Measurements from ENCODE around the gene PDXK.
"Not testable (repeated sequence)": the region's sequence is repeated elsewhere in the genome, so short reads cannot be mapped to it uniquely, and the experiment has no call there.

The PDXK gene

GRCh38 chr21:43697758-43698643 lies 20.9 kb upstream of the PDXK start:
- DNase-seq: no peak

- not testable (repeated sequence) for DNase-seq
These were observed 19.5 kb upstream of the PDXK start for GRCh38 chr21:43699492-43699777.

GRCh38 chr21:43699933-43700599 lies 18.9 kb upstream of the PDXK start:
- no peak for DNase-seq

GRCh38 chr21:43701936-43702784 lies 16.8 kb upstream of the PDXK start:
- no peak for DNase-seq

GRCh38 chr21:43702785-43703034 lies 16.2 kb upstream of the PDXK start:
- no peak for DNase-seq

GRCh38 chr21:43703035-43703880 lies 15.7 kb upstream of the PDXK start:
- DNase-seq: no peak

GRCh38 chr21:43707462-43707861 lies 11.5 kb upstream of the PDXK start:
- no peak for DNase-seq

- DNase-seq: no peak
These were observed 10.1 kb upstream of the PDXK start for GRCh38 chr21:43708745-43709381.

- DNase-seq: no peak
These were observed 6.5 kb upstream of the PDXK start for GRCh38 chr21:43712268-43712942.

GRCh38 chr21:43713123-43713522 lies 5.8 kb upstream of the PDXK start:
- DNase-seq: not testable (repeated sequence)

- no peak for DNase-seq
These were observed 2.4 kb upstream of the PDXK start for GRCh38 chr21:43716376-43717165.

GRCh38 chr21:43717166-43717853 lies 1.6 kb upstream of the PDXK start:
- DNase-seq: no peak

GRCh38 chr21:43717967-43718871 lies 710 bp upstream of the PDXK start:
- no peak for DNase-seq

GRCh38 chr21:43719748-43720538 lies 1.0 kb downstream of the PDXK start:
- DNase-seq: no peak

- no peak for DNase-seq
These were observed 1.7 kb downstream of the PDXK start for GRCh38 chr21:43720539-43721166.

- no peak for DNase-seq
These were observed 2.3 kb downstream of the PDXK start for GRCh38 chr21:43721206-43721605.

GRCh38 chr21:43721939-43722338 lies 3.0 kb downstream of the PDXK start:
- no peak for DNase-seq

- DNase-seq: no peak
These were observed 4.7 kb downstream of the PDXK start for GRCh38 chr21:43723648-43724047.

Measured in central memory CD4-positive, alpha-beta T cell (primary cell).